HEK293T (cell line): Measurements from ENCODE around the gene SCARB1.

Experiments
- CTCF ChIA-PET: fragments of 350-600 bp; formaldehyde crosslinking; extraction: SDS; loops from one replicate; lab custom pipeline; 2021; ENCODE audit warnings: antibody characterized with exemption, inconsistent platforms; lab: Yijun Ruan, JAX
- POLR2A ChIA-PET: fragments of 350-600 bp; formaldehyde crosslinking; extraction: SDS; loops from one replicate; lab custom pipeline; 2020; ENCODE audit warnings: antibody characterized with exemption, inconsistent platforms; lab: Yijun Ruan, JAX
- DNase-seq: peaks from one replicate; pipeline ENCODE4 v3.0.0; 2012; ENCODE audit warnings: mixed read lengths; ENCODE audit errors: extremely low spot score
- ARNT ChIP-seq: fragments of 450-650 bp; IDR thresholded peaks from 2 replicates; pipeline ENCODE4 v1.6.1; 2017; ENCODE audit warnings: mild to moderate bottlenecking
- BHLHE40 ChIP-seq: fragments of 450-650 bp; IDR thresholded peaks from 2 replicates; pipeline ENCODE4 v1.6.1; 2016; ENCODE audit warnings: mild to moderate bottlenecking, moderate library complexity, borderline replicate concordance
- CTBP1 ChIP-seq: fragments of 450-650 bp; IDR thresholded peaks from 2 replicates; pipeline ENCODE4 v1.6.1; 2016; ENCODE audit warnings: borderline replicate concordance
- ELF4 ChIP-seq: fragments of 450-650 bp; IDR thresholded peaks from 2 replicates; pipeline ENCODE4 v1.6.1; 2017; ENCODE audit warnings: antibody characterized with exemption
- FOXA1 ChIP-seq: fragments of 450-650 bp; IDR thresholded peaks from 2 replicates; pipeline ENCODE4 v1.6.1; 2016; ENCODE audit warnings: mild to moderate bottlenecking
- FOXK2 ChIP-seq: fragments of 450-650 bp; IDR thresholded peaks from 2 replicates; pipeline ENCODE4 v1.6.1; 2016; ENCODE audit warnings: mild to moderate bottlenecking
- FOXM1 ChIP-seq: fragments of 450-650 bp; IDR thresholded peaks from 2 replicates; pipeline ENCODE4 v1.6.1; 2017; ENCODE audit warnings: mild to moderate bottlenecking, borderline replicate concordance
- HDGF ChIP-seq: fragments of 450-650 bp; IDR thresholded peaks from 2 replicates; pipeline ENCODE4 v1.6.1; 2017; ENCODE audit warnings: antibody characterized with exemption, borderline replicate concordance
- L3MBTL2 ChIP-seq: fragments of 450-650 bp; conservative IDR thresholded peaks from 2 replicates; pipeline ENCODE4 v1.6.1; 2016; ENCODE audit warnings: mild to moderate bottlenecking
- LEF1 ChIP-seq: fragments of 450-650 bp; IDR thresholded peaks from 2 replicates; pipeline ENCODE4 v1.6.1; 2017; ENCODE audit warnings: mild to moderate bottlenecking, borderline replicate concordance
- NFRKB ChIP-seq: fragments of 450-650 bp; IDR thresholded peaks from 2 replicates; pipeline ENCODE4 v1.6.1; 2016; ENCODE audit warnings: mild to moderate bottlenecking, moderate library complexity
- PKNOX1 ChIP-seq: fragments of 450-650 bp; IDR thresholded peaks from 2 replicates; pipeline ENCODE4 v1.6.1; 2016
- SP1 ChIP-seq: fragments of 450-650 bp; IDR thresholded peaks from 2 replicates; pipeline ENCODE4 v1.6.1; 2017
- SUZ12 ChIP-seq: fragments of 450-650 bp; IDR thresholded peaks from 2 replicates; pipeline ENCODE4 v1.6.1; 2016; ENCODE audit warnings: mild to moderate bottlenecking
- TARDBP ChIP-seq: fragments of 450-650 bp; IDR thresholded peaks from 2 replicates; pipeline ENCODE4 v1.6.1; 2016
- ZNF384 ChIP-seq: fragments of 450-650 bp; IDR thresholded peaks from 2 replicates; pipeline ENCODE4 v1.6.1; 2016

SCARB1 gene

DNA sequence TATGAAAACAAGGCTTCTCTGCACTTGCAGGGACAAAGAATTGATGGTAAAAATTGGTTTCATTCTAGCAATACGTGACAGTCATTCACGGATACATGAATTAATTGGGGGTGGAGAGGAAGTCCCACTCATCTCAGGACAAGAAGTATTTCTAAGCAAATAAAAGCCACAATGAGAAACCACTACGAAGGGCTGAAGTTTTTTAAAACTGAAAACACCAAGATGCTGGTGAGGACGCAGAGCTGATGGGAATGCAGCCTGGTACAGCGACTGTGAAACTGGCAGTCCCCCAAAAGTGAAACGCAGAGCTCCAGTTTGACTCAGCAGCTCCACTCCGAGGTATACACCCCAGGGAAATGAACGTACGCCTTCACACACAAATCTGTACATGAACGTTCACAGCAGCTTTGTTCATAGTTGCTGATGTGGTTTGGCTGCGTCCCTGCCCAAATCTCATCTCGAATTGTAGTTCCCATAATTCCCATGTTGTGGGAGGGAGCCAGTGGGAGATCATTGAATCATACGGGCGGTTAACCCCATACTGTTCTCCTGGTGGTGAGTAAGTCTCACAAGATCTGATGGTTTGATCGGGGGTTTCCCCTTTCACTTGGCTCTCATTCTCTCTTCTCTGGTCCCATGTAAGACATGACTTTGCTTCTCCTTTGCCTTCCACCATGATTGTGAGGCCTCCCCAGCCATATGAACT is 89.0 kb downstream of the SCARB1 start:
- CTCF ChIA-PET, result no interaction called here
- POLR2A ChIA-PET, result no interaction called here
- DNase-seq, result no peak
- TF ChIP-seq CTBP1 (no peak), FOXM1 (no peak), LEF1 (no peak), PKNOX1 (no peak), ZNF384 (no peak), SP1 (no peak), HDGF (no peak), L3MBTL2 (no peak), ELF4 (no peak), FOXK2 (no peak), TARDBP (no peak), SUZ12 (no peak), ARNT (no peak), FOXA1 (no peak), BHLHE40 (no peak), NFRKB (no peak)

DNA sequence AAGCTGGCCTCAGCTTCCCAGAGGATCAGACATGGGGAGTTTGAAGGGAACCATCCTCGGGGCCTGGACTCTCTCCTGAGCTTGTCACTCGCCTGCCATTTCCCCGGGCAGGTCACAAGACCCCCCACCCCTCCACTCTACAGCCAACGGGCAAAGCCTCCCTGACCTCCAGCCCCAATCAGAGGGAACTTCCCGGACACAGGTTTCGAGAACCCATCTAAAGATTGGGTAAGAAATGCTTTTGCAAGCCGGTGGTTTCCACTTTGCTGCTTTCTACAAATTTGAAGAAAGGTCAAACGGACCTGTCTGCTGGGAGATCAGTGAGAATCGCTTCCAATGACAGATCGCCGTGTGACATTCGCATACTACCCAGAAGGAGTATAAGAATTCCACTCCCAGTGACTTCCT is 89.6 kb downstream of the SCARB1 start:
- TF ChIP-seq PKNOX1, result no peak
- no peak for TF ChIP-seq CTBP1
- TF ChIP-seq L3MBTL2, result no peak
- no peak for TF ChIP-seq SUZ12
- no peak for TF ChIP-seq BHLHE40
- TF ChIP-seq ELF4, result no peak
- no peak for TF ChIP-seq FOXA1
- no peak for TF ChIP-seq FOXK2
- no peak for TF ChIP-seq NFRKB
- no peak for TF ChIP-seq TARDBP
- TF ChIP-seq ARNT, result no peak
- no peak for TF ChIP-seq LEF1
- no peak for TF ChIP-seq SP1
- TF ChIP-seq FOXM1, result no peak
- TF ChIP-seq HDGF, result no peak
- no peak for TF ChIP-seq ZNF384
- POLR2A ChIA-PET, result no interaction called here
- no peak for DNase-seq
- CTCF ChIA-PET, result no interaction called here

DNA sequence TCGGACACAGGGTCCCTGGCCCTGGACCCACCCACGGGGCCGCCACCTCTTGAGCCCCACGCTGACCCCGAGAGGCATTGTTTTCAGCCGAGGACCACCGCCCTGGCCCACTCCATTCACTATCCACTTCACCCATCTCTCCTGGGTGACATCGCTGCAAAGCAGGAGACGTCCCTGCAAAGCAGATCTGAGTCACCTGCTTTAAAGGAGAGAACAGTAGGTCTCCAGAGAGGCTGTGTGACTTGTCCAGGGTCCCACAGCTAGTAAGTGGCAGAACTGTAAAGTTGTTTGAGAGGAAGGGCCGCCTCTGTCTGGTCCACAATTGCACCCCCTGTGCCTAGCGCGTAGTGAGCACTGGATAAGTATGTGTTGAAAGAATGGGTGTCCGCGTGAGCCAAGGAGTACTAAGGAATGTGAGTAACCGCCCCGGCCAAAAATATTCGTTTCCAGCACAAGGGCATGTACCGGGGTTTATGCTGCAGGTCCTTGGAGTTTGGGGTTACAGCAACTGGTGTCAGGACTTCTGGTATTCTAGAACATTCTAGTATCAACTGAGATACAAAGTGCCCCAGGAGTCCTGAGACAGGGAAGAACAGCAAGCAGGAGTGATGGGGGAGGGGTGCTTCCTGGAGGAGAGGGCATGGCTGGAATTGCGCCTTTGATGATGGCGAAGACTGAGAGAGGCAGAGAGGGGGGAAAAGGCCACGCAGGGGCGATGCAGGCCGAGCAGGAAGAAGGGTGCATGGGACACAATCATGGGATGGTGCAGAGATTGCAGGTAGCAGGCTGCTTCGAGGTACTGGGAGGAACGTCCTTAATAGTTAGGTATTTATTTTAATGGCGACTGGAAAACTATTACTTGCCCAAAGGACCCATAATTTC is 91.1 kb downstream of the SCARB1 start:
- TF ChIP-seq PKNOX1 (no peak), SP1 (no peak), ARNT (no peak), BHLHE40 (no peak), NFRKB (no peak), ELF4 (no peak), CTBP1 (no peak), FOXA1 (no peak), FOXM1 (no peak), ZNF384 (no peak)
- no peak for DNase-seq
- ChIA-PET CTCF (interaction anchor here (0.7 to 1.1 kb wide), 2 partner anchors 10 to 243 kb away, joined by 4 read pairs; no protein-coding TSS in a partner anchor), POLR2A (no interaction called here)

GRCh38 chr12:124771462-124772288 is 92.0 kb downstream of the SCARB1 start:
- peak; percentile 92 for DNase-seq
- ChIA-PET POLR2A (no interaction called here), CTCF (interaction anchor here (0.7 to 1.1 kb wide), 4 partner anchors 9 to 242 kb away, joined by 3 to 4 read pairs (median 4); no protein-coding TSS in a partner anchor)
- TF ChIP-seq CTBP1 (no peak), PKNOX1 (no peak), SUZ12 (no peak), BHLHE40 (no peak), FOXM1 (no peak), L3MBTL2 (no peak), ARNT (no peak), LEF1 (no peak), HDGF (no peak), SP1 (no peak), FOXK2 (no peak)
